Panc1 (cell line): ENCODE results near the gene C8A.

Source experiments
- POLR2AphosphoS5 ChIP-seq: IDR thresholded peaks from 2 replicates; pipeline ENCODE4 v1.6.1; 2012; ENCODE audit warnings: mild to moderate bottlenecking, low read depth, low read length, moderate library complexity
- TF ChIP-seq, protein P1 (sequence below): fragments of 450-650 bp; IDR thresholded peaks from 2 replicates; pipeline ENCODE4 v1.5.1; 2017; ENCODE audit warnings: mild to moderate bottlenecking

- TF ChIP-seq, protein P1, sequence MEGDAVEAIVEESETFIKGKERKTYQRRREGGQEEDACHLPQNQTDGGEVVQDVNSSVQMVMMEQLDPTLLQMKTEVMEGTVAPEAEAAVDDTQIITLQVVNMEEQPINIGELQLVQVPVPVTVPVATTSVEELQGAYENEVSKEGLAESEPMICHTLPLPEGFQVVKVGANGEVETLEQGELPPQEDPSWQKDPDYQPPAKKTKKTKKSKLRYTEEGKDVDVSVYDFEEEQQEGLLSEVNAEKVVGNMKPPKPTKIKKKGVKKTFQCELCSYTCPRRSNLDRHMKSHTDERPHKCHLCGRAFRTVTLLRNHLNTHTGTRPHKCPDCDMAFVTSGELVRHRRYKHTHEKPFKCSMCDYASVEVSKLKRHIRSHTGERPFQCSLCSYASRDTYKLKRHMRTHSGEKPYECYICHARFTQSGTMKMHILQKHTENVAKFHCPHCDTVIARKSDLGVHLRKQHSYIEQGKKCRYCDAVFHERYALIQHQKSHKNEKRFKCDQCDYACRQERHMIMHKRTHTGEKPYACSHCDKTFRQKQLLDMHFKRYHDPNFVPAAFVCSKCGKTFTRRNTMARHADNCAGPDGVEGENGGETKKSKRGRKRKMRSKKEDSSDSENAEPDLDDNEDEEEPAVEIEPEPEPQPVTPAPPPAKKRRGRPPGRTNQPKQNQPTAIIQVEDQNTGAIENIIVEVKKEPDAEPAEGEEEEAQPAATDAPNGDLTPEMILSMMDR, result no peak
- TF ChIP-seq POLR2AphosphoS5, result no peak
These were observed 79.9 kb downstream of the C8A start for GRCh38 chr1:56934430-56935060.
